GM20000 (cell line): ENCODE data around the gene MLST8.

ENCODE experiments used
- DNase-seq: peaks from one replicate; pipeline ENCODE4 v3.0.0; 2012; ENCODE audit warnings: low spot score
- TF ChIP-seq, protein P1 (sequence below): IDR thresholded peaks from 2 replicates; pipeline ENCODE4 v1.5.1; 2012; ENCODE audit warnings: mild to moderate bottlenecking, control low read depth; ENCODE audit errors: extremely low read depth, missing control alignments

The MLST8 gene

DNA sequence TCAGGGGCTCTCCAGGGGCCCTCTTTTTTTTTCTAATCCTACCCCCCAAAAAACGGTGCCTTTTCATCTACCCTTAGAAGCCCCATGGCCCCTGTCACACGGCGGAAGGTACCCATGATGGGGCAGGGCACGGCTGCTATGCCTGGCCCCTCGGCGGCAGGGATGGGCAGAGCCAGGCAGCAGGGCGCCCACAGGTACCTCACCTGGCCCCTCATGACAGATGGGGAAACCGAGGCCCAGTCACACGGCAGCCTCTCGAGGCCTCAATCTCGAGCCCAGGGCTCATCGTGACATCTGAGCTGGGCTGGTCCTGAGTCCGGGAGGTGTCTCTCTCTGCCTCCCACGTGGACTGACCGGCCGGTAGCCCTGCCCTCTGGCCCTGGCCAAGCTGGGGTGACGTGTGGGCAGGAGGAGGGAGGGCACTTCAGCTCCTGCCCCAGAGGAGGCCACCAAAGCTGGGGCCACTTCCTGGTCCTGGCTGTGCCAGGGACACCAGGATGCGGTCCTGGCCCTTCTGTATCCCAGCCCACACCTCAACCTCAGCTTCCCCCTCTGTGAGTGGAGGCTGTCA is 38.1 kb upstream of the MLST8 start:
- no peak for DNase-seq
- TF ChIP-seq, protein P1, sequence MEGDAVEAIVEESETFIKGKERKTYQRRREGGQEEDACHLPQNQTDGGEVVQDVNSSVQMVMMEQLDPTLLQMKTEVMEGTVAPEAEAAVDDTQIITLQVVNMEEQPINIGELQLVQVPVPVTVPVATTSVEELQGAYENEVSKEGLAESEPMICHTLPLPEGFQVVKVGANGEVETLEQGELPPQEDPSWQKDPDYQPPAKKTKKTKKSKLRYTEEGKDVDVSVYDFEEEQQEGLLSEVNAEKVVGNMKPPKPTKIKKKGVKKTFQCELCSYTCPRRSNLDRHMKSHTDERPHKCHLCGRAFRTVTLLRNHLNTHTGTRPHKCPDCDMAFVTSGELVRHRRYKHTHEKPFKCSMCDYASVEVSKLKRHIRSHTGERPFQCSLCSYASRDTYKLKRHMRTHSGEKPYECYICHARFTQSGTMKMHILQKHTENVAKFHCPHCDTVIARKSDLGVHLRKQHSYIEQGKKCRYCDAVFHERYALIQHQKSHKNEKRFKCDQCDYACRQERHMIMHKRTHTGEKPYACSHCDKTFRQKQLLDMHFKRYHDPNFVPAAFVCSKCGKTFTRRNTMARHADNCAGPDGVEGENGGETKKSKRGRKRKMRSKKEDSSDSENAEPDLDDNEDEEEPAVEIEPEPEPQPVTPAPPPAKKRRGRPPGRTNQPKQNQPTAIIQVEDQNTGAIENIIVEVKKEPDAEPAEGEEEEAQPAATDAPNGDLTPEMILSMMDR = no peak

DNA sequence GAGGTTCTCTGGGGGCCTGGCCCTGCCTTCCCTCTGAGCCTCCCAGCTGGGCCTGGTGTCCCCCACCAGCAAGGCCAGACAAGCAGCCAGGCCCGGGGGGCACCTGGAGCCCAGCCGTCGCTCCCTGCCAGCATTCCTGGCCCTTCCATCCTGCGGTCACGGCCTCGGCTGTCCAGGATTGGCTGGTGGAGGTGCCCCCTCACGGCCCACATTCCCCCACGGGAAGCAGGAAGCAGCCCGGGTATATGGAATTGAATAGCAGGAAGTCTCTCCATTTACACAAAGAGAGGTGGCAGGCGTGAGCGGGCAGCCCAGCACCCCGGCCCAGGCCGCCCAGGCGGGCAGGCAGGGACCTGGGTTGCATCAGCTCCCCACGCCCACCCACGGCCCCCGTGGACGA is 35.2 kb upstream of the MLST8 start:
- DNase-seq = no peak
- TF ChIP-seq, protein P1 = no peak

DNA sequence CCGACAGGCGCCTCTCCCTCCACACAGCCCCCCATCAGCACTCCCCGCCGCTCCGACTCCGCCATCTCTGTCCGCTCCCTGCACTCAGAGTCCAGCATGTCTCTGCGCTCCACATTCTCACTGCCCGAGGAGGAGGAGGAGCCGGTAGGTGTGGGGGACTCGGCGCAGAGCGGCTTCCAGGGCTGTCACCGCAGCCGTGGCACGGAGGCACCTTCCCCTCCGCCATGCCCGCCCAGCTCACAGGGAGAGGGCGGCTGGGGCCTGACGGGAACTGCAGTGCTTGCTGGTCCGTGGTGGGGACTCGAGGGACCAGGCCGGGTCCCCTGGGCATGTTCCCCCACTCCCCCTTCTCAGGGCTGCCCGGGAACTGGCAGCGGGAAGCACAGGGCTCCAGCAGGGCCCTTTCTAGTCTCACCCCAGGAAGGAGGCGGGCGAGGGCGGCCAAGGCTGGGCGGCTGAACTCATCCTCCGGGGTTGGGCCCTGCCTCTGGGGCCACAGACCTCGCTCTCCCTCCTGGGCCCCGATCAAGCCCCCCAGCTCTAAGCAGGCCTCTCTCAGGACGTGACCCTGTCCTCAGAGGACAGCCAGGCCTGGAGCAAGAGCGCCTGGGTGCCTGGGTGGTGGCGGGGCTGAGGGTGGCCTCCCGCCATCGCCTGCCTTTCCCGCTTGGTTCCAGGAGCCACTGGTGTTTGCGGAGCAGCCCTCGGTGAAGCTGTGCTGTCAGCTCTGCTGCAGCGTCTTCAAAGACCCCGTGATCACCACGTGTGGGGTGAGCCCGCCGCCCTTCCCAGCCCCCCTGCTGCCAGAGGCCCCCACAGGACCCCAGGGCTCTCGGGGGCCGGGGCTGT is 34.4 kb upstream of the MLST8 start:
- no peak for DNase-seq
- TF ChIP-seq, protein P1 = no peak

DNA sequence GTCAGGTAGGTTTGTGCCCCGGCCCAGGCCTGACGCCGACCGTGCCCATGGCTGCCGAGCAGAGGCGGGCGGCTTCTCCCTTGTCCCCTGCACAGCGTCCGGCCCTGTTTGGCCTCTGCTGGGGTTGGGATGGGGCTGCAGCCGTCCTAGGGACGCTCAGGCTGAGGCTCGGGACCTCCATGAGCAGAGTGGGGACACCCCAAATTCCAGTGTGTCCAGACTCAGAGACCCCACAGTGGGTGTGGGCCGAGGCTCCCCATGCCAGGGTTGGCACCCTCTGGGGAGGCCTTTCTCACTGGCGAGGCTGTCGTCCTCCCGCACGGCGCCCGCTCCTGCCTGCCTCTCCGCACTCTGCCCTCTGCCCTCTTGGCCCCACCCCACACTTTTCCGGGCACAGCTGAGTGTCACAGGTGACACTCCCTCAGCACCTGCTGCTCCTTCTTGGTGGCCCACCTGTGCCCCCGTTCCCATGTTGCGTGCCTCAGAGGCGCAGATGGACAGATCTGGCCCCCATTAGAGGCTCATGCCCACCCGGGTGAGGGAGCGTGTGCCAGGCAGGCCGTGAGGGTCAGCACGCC is 33.6 kb upstream of the MLST8 start:
- no peak for DNase-seq
- TF ChIP-seq, protein P1 = no peak

DNA sequence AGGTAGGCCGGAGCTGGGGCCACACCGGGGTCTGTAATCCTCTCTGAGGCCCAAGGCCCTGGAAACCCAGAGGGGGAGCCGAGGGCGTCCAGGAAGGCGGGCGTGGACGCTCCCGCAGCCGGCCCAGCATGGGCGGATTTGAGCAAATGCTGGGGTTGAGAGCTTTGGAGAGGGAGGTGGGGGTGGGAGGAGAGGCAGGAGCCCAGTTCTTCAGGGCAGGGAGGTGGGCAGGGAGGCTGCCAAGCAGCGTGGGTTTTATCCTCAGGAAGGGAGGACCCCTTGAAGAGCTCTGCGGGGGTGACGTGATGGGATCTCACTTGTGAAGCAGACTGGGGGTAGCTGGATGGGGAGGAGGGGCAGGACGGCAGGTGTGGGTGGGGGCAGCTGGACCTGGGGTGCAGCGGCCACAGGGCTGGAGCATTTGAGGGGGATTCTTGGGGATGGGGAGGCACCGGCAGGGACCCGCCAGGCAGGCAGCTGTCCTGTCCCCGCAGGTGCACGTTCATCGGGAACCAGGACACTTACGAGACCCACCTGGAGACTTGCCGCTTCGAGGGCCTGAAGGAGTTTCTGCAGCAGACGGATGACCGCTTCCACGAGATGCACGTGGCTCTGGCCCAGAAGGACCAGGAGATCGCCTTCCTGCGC is 32.4 kb upstream of the MLST8 start:
- DNase-seq = no peak
- TF ChIP-seq, protein P1 = no peak

DNA sequence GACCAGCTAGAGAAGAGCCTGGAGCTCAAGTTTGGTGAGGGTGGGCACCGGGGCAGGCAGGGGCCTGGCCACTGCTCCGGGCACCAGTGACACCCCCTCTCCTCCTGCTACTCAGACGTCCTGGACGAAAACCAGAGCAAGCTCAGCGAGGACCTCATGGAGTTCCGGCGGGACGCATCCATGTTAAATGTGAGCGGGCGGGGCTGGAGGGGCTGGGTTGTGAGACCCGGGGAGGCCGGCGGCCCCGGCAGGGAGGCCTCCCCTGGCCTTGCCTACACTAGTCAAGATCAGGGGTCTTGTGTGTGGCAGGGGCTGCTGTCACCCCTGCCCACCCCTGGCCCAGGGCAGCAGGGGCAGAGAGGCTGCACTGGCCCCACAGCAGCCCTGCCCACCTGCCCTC is 31.9 kb upstream of the MLST8 start:
- DNase-seq = no peak
- TF ChIP-seq, protein P1 = no peak

DNA sequence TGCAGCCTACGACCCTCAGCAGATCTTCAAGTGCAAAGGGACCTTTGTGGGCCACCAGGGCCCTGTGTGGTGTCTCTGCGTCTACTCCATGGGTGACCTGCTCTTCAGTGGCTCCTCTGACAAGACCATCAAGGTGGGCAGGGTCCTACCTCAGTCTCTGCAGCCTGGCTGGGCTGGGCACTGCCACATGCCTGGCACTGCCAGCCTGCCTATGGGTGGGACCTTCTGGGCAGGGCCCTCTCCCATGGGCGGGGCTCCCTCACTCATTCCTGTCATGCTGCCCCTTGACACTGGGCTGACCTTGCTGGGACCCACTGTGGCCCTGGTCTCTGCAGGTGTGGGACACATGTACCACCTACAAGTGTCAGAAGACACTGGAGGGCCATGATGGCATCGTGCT is 31.3 kb upstream of the MLST8 start:
- DNase-seq = no peak
- TF ChIP-seq, protein P1 = no peak
